ENCODE data around the gene TLCD4.
"Not testable (repeated sequence)": the region's sequence is repeated elsewhere in the genome, so short reads cannot be mapped to it uniquely, and the experiment has no call there.

Gene TLCD4

GRCh38 chr1:95154096-95154495, 36.9 kb downstream of the TLCD4 start:
- DNase-seq (no peak), ATAC-seq (no peak)

- DNase-seq, ATAC-seq: not testable (repeated sequence)
Observed at GRCh38 chr1:95165569-95165968, 48.4 kb downstream of the TLCD4 start.

All from stimulated activated naive CD8-positive, alpha-beta T cell treated with anti-CD3 and anti-CD28 coated beads, Interleukin-15, Interleukin-2, amounts not matched to agents 100 U/mL and 50 U/mL, for 24 hours (primary cell).